Large intestine (tissue), 3 donors: Measurements from ENCODE around the gene ITGA3. TPM values are rescaled to one million over a fixed set of nuclear protein-coding genes. Genes with fewer than 3 reads are reported as not detected.
"Not testable (repeated sequence)": the region's sequence is repeated elsewhere in the genome, so short reads cannot be mapped to it uniquely, and the experiment has no call there.

Experiments
- DNase-seq, 2 donors: peaks; one replicate each; pipeline versions ENCODE4 v3.0.0 to v3.0.0-alpha.2; 2013
- H3K27ac ChIP-seq: one replicate; pipeline ENCODE4 v1.5.1; 2013; ENCODE audit warnings: low read length
- H3K27me3 ChIP-seq: 2 replicates; pipeline ENCODE4 v1.6.1; 2013; ENCODE audit warnings: low read length; ENCODE audit not compliant: control insufficient read depth, insufficient read depth
- H3K36me3 ChIP-seq: 2 replicates; pipeline ENCODE4 v1.6.1; 2013; ENCODE audit warnings: low read length; ENCODE audit not compliant: control insufficient read depth, insufficient read depth
- H3K4me1 ChIP-seq: one replicate; pipeline ENCODE4 v1.6.1; 2013; ENCODE audit warnings: low read length; ENCODE audit not compliant: control insufficient read depth, insufficient read depth
- H3K4me3 ChIP-seq: one replicate; pipeline ENCODE4 v1.5.1; 2013; ENCODE audit warnings: low read length
- H3K9me3 ChIP-seq: one replicate; pipeline ENCODE4 v1.6.1; 2013; ENCODE audit warnings: mild to moderate bottlenecking, low read depth, low read length, moderate library complexity; ENCODE audit not compliant: control insufficient read depth
- WGBS: methylation state at CpG from one replicate; pipeline ENCODE4 v1.1.5; 2013; ENCODE audit warnings: low lambda C conversion rate; ENCODE audit not compliant: insufficient coverage; 5-methylcytosine and 5-hydroxymethylcytosine counted together
- polyA plus RNA-seq: library from polyadenylated mRNA; unstranded; fragments of 120-200 nt; gene quantifications from one replicate; pipeline ENCODE4 v1.2.1, GENCODE V29; 2013

ITGA3 gene
- polyA plus RNA-seq, 1 donor, result 61.8 TPM

- H3K27me3 ChIP-seq, result no peaks in the 10 kb centered on the region
- no peak overlapping the region for H3K4me3 ChIP-seq
- H3K36me3 ChIP-seq, result no peaks in the 10 kb centered on the region
- H3K27ac ChIP-seq, result no peak overlapping the region
- peaks cover 31% of the 10 kb centered on the region for H3K4me1 ChIP-seq
- H3K9me3 ChIP-seq, result no peaks in the 10 kb centered on the region
- WGBS, result no CpG with 5 or more reads among the region's 16 CpGs
- no peak for DNase-seq
These were observed 21.2 kb upstream of the ITGA3 start for GRCh38 chr17:50034498-50035364.

DNA sequence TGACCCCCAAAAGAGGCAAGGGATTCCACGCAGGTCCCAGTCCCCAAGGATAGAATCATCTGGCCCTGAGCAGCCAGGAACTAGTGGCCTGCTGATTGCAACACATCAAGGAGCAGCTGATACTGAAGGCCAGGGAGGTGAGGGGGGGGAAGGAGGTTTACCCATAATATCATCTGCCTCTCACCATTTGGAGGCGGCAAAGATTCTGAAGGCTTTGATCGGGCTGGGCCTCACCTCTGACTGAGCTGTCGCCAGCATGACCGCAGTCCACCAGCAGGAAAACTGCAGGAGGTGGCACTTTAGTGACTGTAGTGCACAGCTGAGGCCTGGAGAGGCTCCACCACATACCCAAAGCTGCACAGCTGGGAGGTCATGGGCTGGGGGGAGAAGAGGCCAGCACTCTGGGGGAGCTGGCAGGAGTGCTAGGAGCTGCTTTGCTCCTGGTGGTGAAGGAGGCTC lies 20.5 kb upstream of the ITGA3 start:
- DNase-seq, result no peak
- Histone ChIP-seq H3K4me1 (peaks cover 31% of the 10 kb centered on the region), H3K4me3 (no peak overlapping the region), H3K27ac (peak overlapping the region; percentile 3), H3K9me3 (no peaks in the 10 kb centered on the region), H3K27me3 (no peaks in the 10 kb centered on the region), H3K36me3 (no peaks in the 10 kb centered on the region)
- no CpG with 5 or more reads among the region's 5 CpGs for WGBS

DNA sequence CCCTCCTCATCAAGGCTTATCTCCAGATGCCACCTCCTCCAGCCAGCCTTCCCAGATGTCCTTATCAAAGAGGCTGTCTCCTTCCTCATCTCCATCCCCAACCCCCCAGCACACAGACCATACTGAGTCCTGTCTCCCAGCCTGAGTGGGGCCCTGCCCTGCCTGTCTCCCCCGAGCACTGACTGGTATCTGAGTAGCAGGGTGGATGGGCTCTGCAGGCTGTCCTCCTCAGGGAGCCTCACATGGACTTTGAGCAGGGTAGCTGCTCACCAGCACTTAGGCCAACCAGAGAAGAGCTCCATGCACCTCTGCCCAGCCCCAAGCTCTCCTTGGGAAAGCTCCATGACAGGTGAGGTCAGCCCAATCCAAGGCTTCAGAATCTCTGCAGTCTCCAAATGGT lies 20.0 kb upstream of the ITGA3 start:
- DNase-seq, result peak in 1 of 2 donors; percentile 69
- H3K4me1 ChIP-seq, result peaks cover 31% of the 10 kb centered on the region
- peak overlapping the region; percentile 4 for H3K27ac ChIP-seq
- no CpG with 5 or more reads among the region's 1 CpG for WGBS
- H3K36me3 ChIP-seq, result no peaks in the 10 kb centered on the region
- H3K27me3 ChIP-seq, result no peaks in the 10 kb centered on the region
- H3K9me3 ChIP-seq, result no peaks in the 10 kb centered on the region
- no peak overlapping the region for H3K4me3 ChIP-seq

GRCh38 chr17:50036455-50037261 lies 19.3 kb upstream of the ITGA3 start:
- Histone ChIP-seq H3K27ac (peak overlapping the region; percentile 4), H3K4me3 (no peak overlapping the region), H3K27me3 (no peaks in the 10 kb centered on the region), H3K36me3 (no peaks in the 10 kb centered on the region), H3K4me1 (peaks cover 31% of the 10 kb centered on the region), H3K9me3 (no peaks in the 10 kb centered on the region)
- DNase-seq, result peak in 1 of 2 donors; percentile 75
- no CpG with 5 or more reads among the region's 11 CpGs for WGBS

DNA sequence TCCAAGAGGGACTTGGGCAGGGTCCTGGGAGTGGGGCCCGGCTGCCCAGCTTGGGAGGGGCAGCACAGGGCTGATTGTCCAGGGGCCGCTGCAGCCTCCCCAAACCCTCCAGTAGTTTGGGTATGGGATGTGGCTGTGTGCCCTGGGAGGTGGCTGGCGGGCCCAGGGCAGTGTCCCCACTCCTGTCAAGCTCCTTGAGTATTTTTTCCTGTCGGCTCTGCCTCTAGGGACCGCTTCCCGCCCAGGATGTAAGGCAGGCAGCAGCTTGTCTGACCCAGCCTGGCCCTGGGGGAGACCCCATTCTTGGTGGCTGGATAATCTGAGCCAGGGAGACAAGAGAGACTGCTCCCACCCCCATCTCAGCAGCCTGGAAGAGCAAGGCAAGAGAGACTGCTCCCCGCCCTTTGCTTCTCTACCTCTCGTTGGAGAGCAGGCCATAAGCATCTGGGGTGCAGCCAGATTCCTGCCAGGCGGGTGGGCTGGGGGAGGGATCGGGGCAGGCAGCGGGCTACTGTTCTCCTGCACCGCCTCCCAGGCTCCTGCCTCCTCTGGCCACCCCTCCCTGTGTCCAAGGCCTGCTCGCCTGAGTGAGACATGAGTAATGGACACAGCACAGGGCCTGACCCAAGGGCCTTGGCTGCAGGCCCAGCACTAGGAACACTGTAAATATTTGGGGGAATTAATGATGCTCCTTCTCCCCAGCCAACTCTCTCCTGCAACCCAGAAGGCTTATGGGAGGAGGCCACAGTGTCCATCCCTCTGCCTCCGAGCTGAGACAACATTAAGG lies 18.4 kb upstream of the ITGA3 start:
- DNase-seq, result peak in 1 of 2 donors; percentile 57
- Histone ChIP-seq H3K9me3 (no peaks in the 10 kb centered on the region), H3K27me3 (no peaks in the 10 kb centered on the region), H3K36me3 (no peaks in the 10 kb centered on the region), H3K4me1 (peaks cover 31% of the 10 kb centered on the region), H3K27ac (peak overlapping the region; percentile 2), H3K4me3 (no peak overlapping the region)
- WGBS, result no CpG with 5 or more reads among the region's 14 CpGs

DNA sequence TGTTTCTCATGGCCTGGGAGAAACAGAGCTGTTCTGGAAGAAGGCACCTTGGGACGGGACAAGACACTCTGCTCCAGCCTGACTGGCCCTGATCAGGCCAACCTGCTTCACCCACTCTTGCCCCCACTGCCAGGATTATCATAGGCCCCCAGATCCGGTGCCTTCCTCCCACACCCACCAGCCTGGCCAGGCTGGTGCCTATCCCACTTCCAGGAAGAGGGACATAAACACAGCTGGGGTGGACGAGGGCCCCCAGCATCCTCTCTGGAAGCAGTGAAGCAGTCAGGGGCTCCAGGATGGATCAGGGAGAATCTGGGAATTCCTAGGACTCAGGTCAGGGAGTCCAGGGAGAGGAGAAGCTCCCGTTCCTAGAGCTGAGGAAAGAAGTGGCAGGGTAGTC lies 16.9 kb upstream of the ITGA3 start:
- H3K27ac ChIP-seq, result no peak overlapping the region
- no peak for DNase-seq
- H3K27me3 ChIP-seq, result no peaks in the 10 kb centered on the region
- H3K36me3 ChIP-seq, result no peaks in the 10 kb centered on the region
- no peaks in the 10 kb centered on the region for H3K9me3 ChIP-seq
- no CpG with 5 or more reads among the region's 4 CpGs for WGBS
- H3K4me3 ChIP-seq, result no peak overlapping the region
- H3K4me1 ChIP-seq, result peaks cover 31% of the 10 kb centered on the region

- H3K36me3 ChIP-seq, H3K27me3 ChIP-seq, H3K9me3 ChIP-seq, DNase-seq, H3K27ac ChIP-seq, H3K4me3 ChIP-seq: not testable (repeated sequence)
- peaks cover 25% of the 10 kb centered on the region for H3K4me1 ChIP-seq
- 90% methylated on average over 2 of the region's 5 CpGs for WGBS
These were observed 15.4 kb upstream of the ITGA3 start for GRCh38 chr17:50040496-50040895.

- H3K9me3 ChIP-seq, result no peaks in the 10 kb centered on the region
- H3K27me3 ChIP-seq, result no peaks in the 10 kb centered on the region
- no peak overlapping the region for H3K27ac ChIP-seq
- WGBS, result 90% methylated on average over 2 of the region's 5 CpGs
- no peak for DNase-seq
- H3K4me1 ChIP-seq, result peaks cover 8% of the 10 kb centered on the region
- no peaks in the 10 kb centered on the region for H3K36me3 ChIP-seq
- H3K4me3 ChIP-seq, result no peak overlapping the region
These were observed 13.7 kb upstream of the ITGA3 start for GRCh38 chr17:50042211-50042610.

- no peaks in the 10 kb centered on the region for H3K4me1 ChIP-seq
- H3K27ac ChIP-seq, result no peak overlapping the region
These were observed 12.4 kb upstream of the ITGA3 start for GRCh38 chr17:50043290-50044148.

More at GRCh38 chr17:50043290-50044148, 12.4 kb upstream of the ITGA3 start:
- H3K27me3 ChIP-seq, result no peaks in the 10 kb centered on the region
- WGBS, result no CpG with 5 or more reads among the region's 16 CpGs
- DNase-seq, result no peak
- H3K4me3 ChIP-seq, result no peak overlapping the region
- H3K9me3 ChIP-seq, result no peaks in the 10 kb centered on the region
- H3K36me3 ChIP-seq, result no peaks in the 10 kb centered on the region
